ENCODE results near the gene KLHDC4.
"Not testable (repeated sequence)": the region's sequence is repeated elsewhere in the genome, so short reads cannot be mapped to it uniquely, and the experiment has no call there.

Gene KLHDC4

GRCh38 chr16:87741700-87742415 is 23.9 kb downstream of the KLHDC4 start:
- DNase-seq: no peak

GRCh38 chr16:87740909-87741424 is 24.8 kb downstream of the KLHDC4 start:
- DNase-seq: no peak

- no peak for DNase-seq
Observed at GRCh38 chr16:87740441-87740840, 25.3 kb downstream of the KLHDC4 start.

GRCh38 chr16:87739801-87740200 is 26.0 kb downstream of the KLHDC4 start:
- DNase-seq: no peak

GRCh38 chr16:87736008-87736382 is 29.8 kb downstream of the KLHDC4 start:
- DNase-seq: no peak

GRCh38 chr16:87735270-87736007 is 30.3 kb downstream of the KLHDC4 start:
- no peak for DNase-seq

- DNase-seq: no peak
Observed at GRCh38 chr16:87734644-87735043, 31.1 kb downstream of the KLHDC4 start.

GRCh38 chr16:87733190-87733589 is 32.6 kb downstream of the KLHDC4 start:
- DNase-seq: no peak

GRCh38 chr16:87731607-87732006 is 34.2 kb downstream of the KLHDC4 start:
- DNase-seq: no peak

GRCh38 chr16:87729266-87729954 is 36.4 kb downstream of the KLHDC4 start:
- DNase-seq: no peak

GRCh38 chr16:87728026-87728425 is 37.8 kb downstream of the KLHDC4 start:
- no peak for DNase-seq

GRCh38 chr16:87727346-87727745 is 38.4 kb downstream of the KLHDC4 start:
- DNase-seq: no peak

- DNase-seq: not testable (repeated sequence)
Observed at GRCh38 chr16:87726577-87726976, 39.2 kb downstream of the KLHDC4 start.

GRCh38 chr16:87725596-87726235 is 40.1 kb downstream of the KLHDC4 start:
- DNase-seq: no peak

- no peak for DNase-seq
Observed at GRCh38 chr16:87724490-87725291, 41.1 kb downstream of the KLHDC4 start.

- DNase-seq: no peak
Observed at GRCh38 chr16:87723226-87723623, 42.6 kb downstream of the KLHDC4 start.

- no peak for DNase-seq
Observed at GRCh38 chr16:87722590-87723225, 43.1 kb downstream of the KLHDC4 start.

- no peak for DNase-seq
Observed at GRCh38 chr16:87721622-87722585, 43.9 kb downstream of the KLHDC4 start.

- no peak for DNase-seq
Observed at GRCh38 chr16:87720446-87720845, 45.3 kb downstream of the KLHDC4 start.

GRCh38 chr16:87718831-87719230 is 47.0 kb downstream of the KLHDC4 start:
- not testable (repeated sequence) for DNase-seq

- no peak for DNase-seq
Observed at GRCh38 chr16:87715658-87716057, 50.1 kb downstream of the KLHDC4 start.

Data from SIG-M5 (cell line).